ENCODE measurements around the gene CCNY. TPM values are rescaled to one million over a fixed set of nuclear protein-coding genes. Genes with fewer than 3 reads are reported as not detected.

The CCNY gene
- total and polyA plus RNA-seq, 2 of the 4 experiments (the other 2 are of a cell fraction), result 38.0 to 131 TPM

GRCh38 chr10:35316218-35316967 is 19.9 kb upstream of the CCNY start:
- Histone ChIP-seq H3K4me2 (ENCODE audit: low read depth, low read length) (no peak overlapping the region), H4K91ac (ENCODE audit: insufficient read depth, low read depth, low read length) (no peak overlapping the region), H2BK20ac (ENCODE audit: low read depth, low read length) (no peak overlapping the region), H3K27ac (ENCODE audit: insufficient read depth, low read length) (peak overlapping the region; percentile 46; the same call in 1 of the 2 replicates), H4K8ac (ENCODE audit: low read depth in 2 of 2, low read length in 2 of 2) (0 out of 4 replicates have a peak overlapping the region, but pooled peaks of 1 of the 2 experiments have one; percentile 21), H2AK9ac (replicated peaks; ENCODE audit: low read depth, low read length, poor library complexity) (no peak overlapping the region), H2BK5ac (ENCODE audit: low read depth, low read length, poor library complexity, severe bottlenecking) (no peak overlapping the region), H2AK5ac (ENCODE audit: low read depth, low read length) (no peak overlapping the region), H3K36me3 (ENCODE audit: control insufficient read depth, insufficient read depth, low read length) (peaks cover 18% of the 10 kb centered on the region), H3K4ac (ENCODE audit: low read depth, low read length) (no peak overlapping the region), H3K4me3 (ENCODE audit: insufficient read depth, low read depth, low read length) (no peak overlapping the region), H3K14ac (replicated peaks; ENCODE audit: low read depth, low read length) (no peak overlapping the region), H3K56ac (ENCODE audit: extremely low read depth, insufficient read depth, low read length) (no peak overlapping the region), H2BK120ac (ENCODE audit: low read depth, low read length) (no peak overlapping the region), H4K20me1 (ENCODE audit: insufficient read depth, low read length) (no peaks in the 10 kb centered on the region; the same call in 1 of the 2 replicates), H3K23ac (ENCODE audit: low read depth, low read length) (no peak overlapping the region), H3K9me1 (ENCODE audit: insufficient read depth, low read length) (peaks cover 6% of the 10 kb centered on the region), H3K18ac (ENCODE audit: low read depth, low read length) (no peak overlapping the region), H3K79me1 (ENCODE audit: low read depth in 1 of 2, low read length in 2 of 2) (peaks cover 23 to 39% of the 10 kb centered on the region in 2 experiments), H3K9ac (ENCODE audit: low read depth, low read length) (no peak overlapping the region), H3K9me3 (ENCODE audit: control insufficient read depth, insufficient read depth, low read length) (no peaks in the 10 kb centered on the region), H4K5ac (ENCODE audit: low read depth, low read length) (no peak overlapping the region), H3K4me1 (ENCODE audit: control insufficient read depth, insufficient read depth, low read length) (peaks cover 2% of the 10 kb centered on the region; the same call in 1 of the 2 replicates), H3K27me3 (ENCODE audit: control insufficient read depth, insufficient read depth, low read length) (no peaks in the 10 kb centered on the region), H2BK15ac (ENCODE audit: low read depth, low read length) (no peak overlapping the region; the same call in 2 of the 3 replicates), H2AFZ (replicated peaks; ENCODE audit: low read length, poor library complexity) (no peak overlapping the region)
- ChIA-PET POLR2A (ENCODE audit: unreplicated experiment) (no interaction called here), CTCF (no interaction called here)
- intact Hi-C loops (cut with micrococcal nuclease), result loop anchor here (10.0 kb wide), 1 partner anchor 1122 kb away; no protein-coding TSS in a partner anchor
- DNase-seq (no peak), ATAC-seq (ENCODE audit: low read depth) (no peak; the same call in 1 of the 2 replicates)
- WGBS, 2 experiments (ENCODE audit: extremely low coverage in 2 of 2, insufficient read length in 1 of 2), result no CpG with 5 or more reads among the region's 4 CpGs
- in situ Hi-C loops (cut with MboI; ENCODE audit: low sequenced_read_pairs), result no loop called here
- no peak for TF ChIP-seq ELK1 (IDR thresholded peaks at IDR 0.05; ENCODE audit: borderline replicate concordance, low read depth, low read length)
- TF ChIP-seq CEBPB (IDR thresholded peaks at IDR 0.05; ENCODE audit: low read depth, low read length), result peak; percentile 41; the same call in 1 of the 2 replicates
- dilution Hi-C loops (cut with HindIII; ENCODE audit: low sequenced_read_pairs, unreplicated experiment), result no loop called here
- BruUV-seq (replicated peaks), result no TSS peak
